H1 (cell line): Measurements from ENCODE around the gene AIRE. TPM values are rescaled to one million over a fixed set of nuclear protein-coding genes. Genes with fewer than 3 reads are reported as not detected.

Experiments used
- CTCF ChIA-PET: fragments of 300-600 bp; sonication (Branson Sonifier 250); formaldehyde crosslinking; loops from one replicate; lab custom pipeline; 2021; ENCODE audit not compliant: partially characterized antibody; lab: Charles Lee
- POLR2A ChIA-PET: fragments of 300-600 bp; sonication (Branson Sonifier 250); formaldehyde crosslinking; loops from one replicate; lab custom pipeline; 2021; ENCODE audit warnings: inconsistent platforms; ENCODE audit not compliant: partially characterized antibody; lab: Charles Lee
- DNase-seq, 2 experiments: peaks; one replicate each; pipeline versions ENCODE4 v3.0.0 to v3.0.0-alpha.2; 2010 to 2022; ENCODE audit warnings: low spot score in 2 of 2, low read depth in 1 of 2, mixed read lengths in 1 of 2
- FAIRE-seq: peaks from 2 replicates; lab custom pipeline; 2011; peaks lifted over from hg19 to GRCh38; lab: Jason Lieb, UNC
- H2AFZ ChIP-seq: 2 replicates; pipeline ENCODE4 v1.8.1; 2012; ENCODE audit warnings: low read length, inconsistent platforms
- H2AK5ac ChIP-seq: 2 replicates; pipeline ENCODE4 v1.6.1; 2013; ENCODE audit warnings: low read depth, low read length
- H2BK120ac ChIP-seq: replicated peaks from 2 replicates; pipeline ENCODE3; 2013; ENCODE audit warnings: low read depth, low read length, inconsistent platforms
- H2BK12ac ChIP-seq: 2 replicates; pipeline ENCODE4 v1.6.1; 2013; ENCODE audit warnings: low read depth, low read length
- H2BK15ac ChIP-seq: 2 replicates; pipeline ENCODE4 v1.6.1; 2013; ENCODE audit warnings: low read length
- H2BK20ac ChIP-seq: 2 replicates; pipeline ENCODE4 v1.6.1; 2013; ENCODE audit warnings: low read length
- H2BK5ac ChIP-seq: 2 replicates; pipeline ENCODE4 v1.6.1; 2013; ENCODE audit warnings: low read depth, low read length
- H3K14ac ChIP-seq: 2 replicates; pipeline ENCODE4 v1.6.1; 2013; ENCODE audit warnings: inconsistent platforms; ENCODE audit not compliant: insufficient read length
- H3K18ac ChIP-seq: 2 replicates; pipeline ENCODE4 v1.6.1; 2013; ENCODE audit warnings: low read length; ENCODE audit errors: extremely low read depth
- H3K23ac ChIP-seq: 2 replicates; pipeline ENCODE4 v1.6.1; 2013; ENCODE audit warnings: inconsistent platforms; ENCODE audit not compliant: insufficient read length
- H3K23me2 ChIP-seq: 2 replicates; pipeline ENCODE4 v1.6.1; 2013; ENCODE audit warnings: low read depth, low read length
- H3K27ac ChIP-seq: 2 replicates; pipeline ENCODE4 v1.6.1; 2011; ENCODE audit warnings: low read depth, low read length, inconsistent platforms
- H3K27me3 ChIP-seq, 4 experiments: replicated peaks in 1 of 4; 1 replicate in 1 of 4; 2 replicates in 3 of 4; pipeline versions ENCODE4 v1.6.1 to v1.8.1; 2011 to 2013; ENCODE audit warnings: low read length in 3 of 4, mild to moderate bottlenecking in 3 of 4, inconsistent platforms in 2 of 4, mixed read lengths in 2 of 4, moderate library complexity in 1 of 4; ENCODE audit not compliant: control insufficient read depth in 3 of 4, insufficient read depth in 3 of 4; ENCODE audit errors: extremely low read depth in 1 of 4
- H3K36me3 ChIP-seq, 4 experiments: 2 replicates each; pipeline versions ENCODE4 v1.6.1 to v1.8.1; 2011 to 2013; ENCODE audit warnings: mild to moderate bottlenecking in 4 of 4, low read length in 3 of 4, moderate library complexity in 2 of 4, control low read depth in 1 of 4, inconsistent platforms in 1 of 4; ENCODE audit not compliant: insufficient read depth in 4 of 4, control insufficient read depth in 2 of 4
- H3K4ac ChIP-seq: replicated peaks from 2 replicates; pipeline ENCODE3; 2013; ENCODE audit warnings: low read length, low read depth, mixed read lengths, inconsistent platforms; ENCODE audit not compliant: insufficient read length
- H3K4me1 ChIP-seq, 4 experiments: replicated peaks in 1 of 4; 1 replicate in 1 of 4; 2 replicates in 3 of 4; pipeline versions ENCODE4 v1.6.1 to v1.8.1; 2011 to 2013; ENCODE audit warnings: low read length in 3 of 4, inconsistent platforms in 2 of 4, mixed read lengths in 1 of 4; ENCODE audit not compliant: insufficient read depth in 4 of 4, control insufficient read depth in 3 of 4
- H3K4me2 ChIP-seq, 2 experiments: 2 replicates each; pipeline versions ENCODE4 v1.6.1 to v1.8.1; 2011 to 2013; ENCODE audit warnings: low read depth in 2 of 2, low read length in 2 of 2, control low read depth in 1 of 2, inconsistent platforms in 1 of 2, mild to moderate bottlenecking in 1 of 2; ENCODE audit not compliant: insufficient read depth in 1 of 2
- H3K4me3 ChIP-seq, 4 experiments: fragments of 200-600, 300-600 bp in 1 of 4; sonication (generic), shearing (Covaris generic), sonication (Bioruptor Twin) in 1 of 4; 2 replicates each; pipeline versions ENCODE4 v1.5.1 to v1.8.1; 2011 to 2016; ENCODE audit warnings: low read length in 4 of 4, low read depth in 3 of 4, control low read depth in 2 of 4, inconsistent platforms in 2 of 4, mild to moderate bottlenecking in 2 of 4, mixed read lengths in 1 of 4, moderate library complexity in 1 of 4; ENCODE audit not compliant: insufficient read depth in 2 of 4; ENCODE audit errors: extremely low read depth in 1 of 4
- H3K56ac ChIP-seq: replicated peaks from 2 replicates; pipeline ENCODE3; 2013; ENCODE audit warnings: low read depth, mild to moderate bottlenecking, mixed read lengths, low read length, inconsistent platforms; ENCODE audit not compliant: insufficient read length
- H3K79me1 ChIP-seq: 2 replicates; pipeline ENCODE4 v1.6.1; 2013; ENCODE audit warnings: low read depth, low read length, control low read depth
- H3K79me2 ChIP-seq, 2 experiments: 2 replicates each; pipeline versions ENCODE4 v1.6.1 to v1.8.1; 2012 to 2013; ENCODE audit warnings: low read length in 2 of 2, mild to moderate bottlenecking in 2 of 2, inconsistent platforms in 1 of 2; ENCODE audit not compliant: insufficient read depth in 2 of 2, control insufficient read depth in 1 of 2
- H3K9ac ChIP-seq, 4 experiments: replicated peaks in 1 of 4; 1 replicate in 1 of 4; 2 replicates in 3 of 4; pipeline versions ENCODE4 v1.6.1 to v1.8.1; 2011 to 2013; ENCODE audit warnings: low read depth in 3 of 4, low read length in 3 of 4, control low read depth in 2 of 4, mild to moderate bottlenecking in 2 of 4, moderate library complexity in 2 of 4, inconsistent platforms in 1 of 4; ENCODE audit errors: extremely low read depth in 1 of 4
- H3K9me3 ChIP-seq, 2 experiments: 2 replicates each; pipeline versions ENCODE4 v1.6.1 to v1.8.1; 2012 to 2013; ENCODE audit warnings: mild to moderate bottlenecking in 2 of 2, moderate library complexity in 2 of 2, control low read depth in 1 of 2, inconsistent platforms in 1 of 2, low read depth in 1 of 2, low read length in 1 of 2, mixed read lengths in 1 of 2; ENCODE audit not compliant: insufficient read depth in 2 of 2
- H4K20me1 ChIP-seq, 2 experiments: replicated peaks in 1 of 2; 2 replicates each; pipeline versions ENCODE3 to v1.8.1; 2011 to 2013; ENCODE audit warnings: inconsistent platforms in 2 of 2, low read length in 2 of 2, mild to moderate bottlenecking in 1 of 2; ENCODE audit not compliant: insufficient read depth in 2 of 2, control insufficient read depth in 1 of 2
- H4K5ac ChIP-seq: 2 replicates; pipeline ENCODE4 v1.6.1; 2013; ENCODE audit warnings: low read length, low read depth, mixed read lengths, inconsistent platforms; ENCODE audit not compliant: insufficient read length
- H4K8ac ChIP-seq: 2 replicates; pipeline ENCODE4 v1.8.0; 2013; ENCODE audit warnings: mild to moderate bottlenecking, moderate library complexity, low read length, inconsistent platforms; ENCODE audit not compliant: insufficient read depth; ENCODE audit errors: extremely low read depth
- H4K91ac ChIP-seq: replicated peaks from 2 replicates; pipeline ENCODE3; 2013; ENCODE audit warnings: low read length, mixed read lengths, inconsistent platforms; ENCODE audit not compliant: insufficient read length
- BRCA1 ChIP-seq: IDR thresholded peaks from 2 replicates; pipeline ENCODE4 v1.6.1; 2012; ENCODE audit warnings: low read depth, low read length, improper control_type of control experiment
- EZH2 ChIP-seq: fragments of 200-600 bp; sonication (generic); IDR thresholded peaks from 2 replicates; pipeline ENCODE4 v1.7.1; 2012; ENCODE audit warnings: low read depth, mild to moderate bottlenecking, moderate library complexity, low read length, inconsistent platforms; ENCODE audit not compliant: severe bottlenecking
- KDM1A ChIP-seq: fragments of 200-600, 300-600 bp; sonication (generic); IDR thresholded peaks from 2 replicates; pipeline ENCODE4 v1.7.1; 2016; ENCODE audit warnings: mild to moderate bottlenecking, low read length, borderline replicate concordance
- MAFK ChIP-seq: IDR thresholded peaks from 2 replicates; pipeline ENCODE4 v1.6.1; 2012; ENCODE audit warnings: low read depth, mild to moderate bottlenecking, improper control_type of control experiment, low read length
- MAX ChIP-seq: IDR thresholded peaks from 2 replicates; pipeline ENCODE4 v1.6.1; 2012; ENCODE audit warnings: inconsistent platforms
- POLR2A ChIP-seq, 2 experiments: IDR thresholded peaks; 1 replicate in 1 of 2; 2 replicates in 1 of 2; pipeline ENCODE4 v1.6.1; 2011; ENCODE audit warnings: low read depth in 2 of 2, low read length in 2 of 2, mild to moderate bottlenecking in 2 of 2; ENCODE audit errors: control extremely low read depth in 1 of 2
- POU5F1 ChIP-seq: IDR thresholded peaks from 2 replicates; pipeline ENCODE4 v1.6.1; 2011; ENCODE audit warnings: low read depth, mild to moderate bottlenecking, low read length, moderate library complexity
- RFX5 ChIP-seq: IDR thresholded peaks from 2 replicates; pipeline ENCODE4 v1.6.1; 2011; ENCODE audit warnings: low read depth, low read length, improper control_type of control experiment, borderline replicate concordance
- SIN3A ChIP-seq, 2 experiments: IDR thresholded peaks in 1 of 2; conservative IDR thresholded peaks in 1 of 2; 2 replicates each; pipeline ENCODE4 v1.6.1; 2011 to 2012; ENCODE audit warnings: low read length in 2 of 2, improper control_type of control experiment in 1 of 2, low read depth in 1 of 2, mild to moderate bottlenecking in 1 of 2
- SRF ChIP-seq: IDR thresholded peaks from 2 replicates; pipeline ENCODE4 v1.6.1; 2011; ENCODE audit warnings: mild to moderate bottlenecking, low read depth, low read length, moderate library complexity
- SUZ12 ChIP-seq: fragments of 200-600 bp; sonication (generic); IDR thresholded peaks from 2 replicates; pipeline ENCODE4 v1.6.1; 2012; ENCODE audit warnings: mild to moderate bottlenecking, inconsistent platforms, low read length, moderate library complexity, mixed read lengths
- TBP ChIP-seq: IDR thresholded peaks from 2 replicates; pipeline ENCODE4 v1.6.1; 2011; ENCODE audit warnings: low read depth, low read length, improper control_type of control experiment
- TCF12 ChIP-seq: IDR thresholded peaks from 2 replicates; pipeline ENCODE4 v1.6.1; 2011; ENCODE audit warnings: low read depth, mild to moderate bottlenecking, low read length
- WGBS, 2 experiments: shearing (Covaris generic) in 1 of 2; methylation state at CpG; one replicate each; pipeline versions ENCODE4 v1.1.6 to v1.1.7; 2013 to 2015; ENCODE audit warnings: low lambda C conversion rate in 2 of 2, mixed read lengths in 2 of 2, inconsistent platforms in 1 of 2, low coverage in 1 of 2, missing lambda C conversion rate in 1 of 2; ENCODE audit not compliant: insufficient replicate concordance in 2 of 2, insufficient coverage in 1 of 2, insufficient read length in 1 of 2; ENCODE audit errors: extremely low coverage in 1 of 2, missing lambda C conversion rate in 1 of 2; 5-methylcytosine and 5-hydroxymethylcytosine counted together
- polyA plus RNA-seq, 7 experiments: library from polyadenylated mRNA; depleted of rRNA in 3 of 7; stranded (reverse) in 5 of 7; unstranded in 2 of 7; fragments of >200 nt in 5 of 7; fragments of 200-250 nt in 2 of 7; gene quantifications; 1 replicate in 5 of 7; 2 replicates in 1 of 7; 4 replicates in 1 of 7; pipeline versions ENCODE4 v1.2.1 to v1.2.3, GENCODE V29; 2011 to 2013; ENCODE audit warnings: missing spikeins in 2 of 7, mixed read lengths in 2 of 7
- total RNA-seq: library from RNA; stranded (reverse); fragmentation: NEBNext Ultra II Directional; extraction: Animal tissue kit (Norgen Biotek cat#: 25700); gene quantifications from 2 replicates; pipeline ENCODE4 v1.2.1, GENCODE V29; 2021

AIRE gene
- total and polyA plus RNA-seq, 2 of the 8 experiments (the other 6 are each of a cell fraction or from before 2014, with no cell fraction given), result 0.09 TPM; not detected in 1

DNA sequence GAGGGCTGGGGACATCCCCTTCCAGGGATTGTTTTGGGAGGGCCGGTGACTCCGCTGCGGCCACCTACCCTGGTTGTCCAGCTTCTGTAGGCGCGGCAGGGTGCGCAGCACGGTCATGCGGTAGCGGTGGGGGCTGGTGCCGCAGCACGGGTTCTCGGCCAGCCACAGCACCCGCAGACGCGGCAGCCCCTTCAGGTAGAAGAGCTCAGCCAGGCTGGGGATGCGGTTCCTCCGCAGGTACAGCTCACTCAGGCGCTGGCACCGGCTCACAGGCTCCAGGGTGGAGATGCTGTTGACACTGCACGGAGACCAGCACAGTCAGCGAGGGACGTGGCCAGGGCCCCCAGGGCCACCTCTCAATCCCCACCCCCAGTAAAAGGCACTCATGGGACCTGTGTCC, 47.3 kb downstream of the AIRE start:
- Histone ChIP-seq H4K91ac (no peak overlapping the region), H4K8ac (no peak overlapping the region), H3K79me2 (no peaks in the 10 kb centered on the region), H3K4ac (no peak overlapping the region), H2BK15ac (no peak overlapping the region), H2BK120ac (no peak overlapping the region), H3K4me3 (no peak overlapping the region), H3K4me1 (0 out of 7 replicates have a peak, but pooled peaks cover 0 to 1% (median 0%) of the 10 kb centered on the region in 4 experiments), H3K9me3 (no peaks in the 10 kb centered on the region), H2AK5ac (0 out of 2 replicates have a peak overlapping the region, but pooled peaks have one; percentile 6), H2AFZ (no peak overlapping the region), H3K23me2 (no peaks in the 10 kb centered on the region), H3K27me3 (no peaks in the 10 kb centered on the region), H3K4me2 (no peak overlapping the region), H3K18ac (no peak overlapping the region), H2BK20ac (no peak overlapping the region), H3K9ac (no peak overlapping the region), H3K27ac (no peak overlapping the region), H3K56ac (no peak overlapping the region), H2BK12ac (no peak overlapping the region), H3K36me3 (peaks cover 0 to 4% (median 0%) of the 10 kb centered on the region in 4 experiments; a peak in 1 of 8 replicates), H4K5ac (no peak overlapping the region), H3K14ac (no peak overlapping the region), H3K23ac (no peak overlapping the region), H2BK5ac (no peak overlapping the region), H4K20me1 (peaks cover 0 to 6% of the 10 kb centered on the region in 2 experiments), H3K79me1 (no peaks in the 10 kb centered on the region)
- POLR2A ChIA-PET, result interaction anchor here (0.8 to 3.7 kb wide), 5 partner anchors 9 to 18 kb away, joined by 3 to 11 read pairs (median 5); no protein-coding TSS in a partner anchor
- 96% methylated on average over 10 of the region's 22 CpGs; no CpG with 5 or more reads in 1 of the 2 experiments for WGBS, 2 experiments
- FAIRE-seq (no peak), DNase-seq (no peak)
- CTCF ChIA-PET, result interaction anchor here (0.5 to 1.4 kb wide), 7 partner anchors 11 to 105 kb away, joined by 3 to 4 read pairs (median 3); no protein-coding TSS in a partner anchor
- no peak for TF ChIP-seq POLR2A (IDR thresholded peaks at IDR 0.05; ENCODE audit: control extremely low read depth in 1 of 2, low read depth in 2 of 2, low read length in 2 of 2)
- TF ChIP-seq MAX, result no peak
- TF ChIP-seq BRCA1, result no peak
- no peak for TF ChIP-seq SUZ12
- no peak for TF ChIP-seq TCF12
- no peak for TF ChIP-seq TBP
- TF ChIP-seq POU5F1, result no peak
- TF ChIP-seq SRF, result no peak
- TF ChIP-seq RFX5, result no peak
- no peak for TF ChIP-seq SIN3A (conservative IDR thresholded peaks at IDR 0.05 in 1 of 2, IDR thresholded peaks at IDR 0.05 in 1 of 2; ENCODE audit: low read depth in 1 of 2, low read length in 2 of 2)
- TF ChIP-seq EZH2, result no peak
- TF ChIP-seq KDM1A, result no peak
- no peak for TF ChIP-seq MAFK
